Esophagus squamous epithelium (tissue), 4 donors: ENCODE data around the gene NLN.

Experiments used
- CTCF ChIP-seq, 6 experiments: fragments of 450-650 bp in 4 of 6; fragments of 200-600 bp in 2 of 6; sonication (generic) in 2 of 6; IDR thresholded peaks; one replicate each; pipeline ENCODE4 v1.5.1; 2016 to 2019; ENCODE audit warnings: antibody characterized with exemption in 6 of 6, mild to moderate bottlenecking in 4 of 6, moderate library complexity in 4 of 6
- POLR2A ChIP-seq, 4 donors: fragments of 450-650 bp; IDR thresholded peaks; one replicate each; pipeline ENCODE4 v1.6.1; 2017; ENCODE audit warnings: antibody characterized with exemption in 4 of 4, mild to moderate bottlenecking in 4 of 4, moderate library complexity in 3 of 4

GRCh38 chr5:65766781-65767180 is 44.8 kb downstream of the NLN start:
- no peak for TF ChIP-seq CTCF (IDR thresholded peaks at IDR 0.05)
- no peak for TF ChIP-seq POLR2A (IDR thresholded peaks at IDR 0.05)
